Stimulated activated CD4-positive, alpha-beta T cell treated with anti-CD3 and anti-CD28 coated beads, Interleukin-4, amount 100 ng/mL, for 4 hours (primary cell): Measurements from ENCODE around the gene PI16.

Source experiments
- DNase-seq, 2 experiments: peaks; one replicate each; pipeline ENCODE4 v3.0.0-alpha.2; 2020

The PI16 gene

DNA sequence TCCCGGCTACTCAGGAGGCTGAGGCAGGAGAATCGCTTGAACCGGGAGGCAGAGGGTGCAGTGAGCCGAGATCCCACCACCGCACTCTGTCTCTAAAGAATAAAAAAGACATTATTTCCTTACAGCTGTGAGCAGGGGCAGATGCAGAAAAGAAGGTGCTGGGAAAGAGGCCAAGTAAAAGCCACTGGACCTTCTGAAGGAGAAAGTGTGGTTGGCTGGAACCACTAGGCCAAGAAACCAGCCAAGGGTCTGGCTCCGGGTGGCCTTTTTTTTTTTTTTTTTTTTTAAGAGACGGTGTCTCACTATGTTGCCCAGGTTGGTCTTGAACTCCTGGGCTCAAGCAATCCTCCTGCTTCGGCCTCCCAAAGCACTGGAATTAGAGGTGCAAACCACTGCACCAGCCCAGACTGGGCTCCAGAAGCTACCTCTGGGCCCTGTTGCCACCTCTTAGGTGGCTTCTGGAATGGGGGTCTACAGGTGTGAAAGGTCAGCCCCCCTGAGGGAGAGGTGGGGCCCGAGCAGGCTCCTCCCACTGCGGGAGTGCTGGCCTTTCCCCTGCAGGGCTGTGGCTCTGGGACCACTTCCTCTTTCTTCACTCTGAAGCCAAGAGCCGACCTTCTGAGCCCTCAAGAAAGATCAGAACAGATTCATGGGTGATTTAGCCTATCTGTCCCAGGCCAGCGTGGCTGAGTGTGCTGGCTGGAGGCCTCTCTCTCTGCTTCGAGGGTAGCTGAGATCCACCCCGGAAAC, 50.7 kb downstream of the PI16 start, which contains the start of gene FGD2:
FGD2 (plus strand) TSS at position 595 of the 750 bp plus-strand sequence. CDS start 163 bp downstream, outside the sequence.
- no peak for DNase-seq

GRCh38 chr6:37005827-37006567, 51.5 kb downstream of the PI16 start:
- no peak for DNase-seq

- DNase-seq: no peak
Observed at GRCh38 chr6:37006793-37007339, 52.3 kb downstream of the PI16 start.

DNA sequence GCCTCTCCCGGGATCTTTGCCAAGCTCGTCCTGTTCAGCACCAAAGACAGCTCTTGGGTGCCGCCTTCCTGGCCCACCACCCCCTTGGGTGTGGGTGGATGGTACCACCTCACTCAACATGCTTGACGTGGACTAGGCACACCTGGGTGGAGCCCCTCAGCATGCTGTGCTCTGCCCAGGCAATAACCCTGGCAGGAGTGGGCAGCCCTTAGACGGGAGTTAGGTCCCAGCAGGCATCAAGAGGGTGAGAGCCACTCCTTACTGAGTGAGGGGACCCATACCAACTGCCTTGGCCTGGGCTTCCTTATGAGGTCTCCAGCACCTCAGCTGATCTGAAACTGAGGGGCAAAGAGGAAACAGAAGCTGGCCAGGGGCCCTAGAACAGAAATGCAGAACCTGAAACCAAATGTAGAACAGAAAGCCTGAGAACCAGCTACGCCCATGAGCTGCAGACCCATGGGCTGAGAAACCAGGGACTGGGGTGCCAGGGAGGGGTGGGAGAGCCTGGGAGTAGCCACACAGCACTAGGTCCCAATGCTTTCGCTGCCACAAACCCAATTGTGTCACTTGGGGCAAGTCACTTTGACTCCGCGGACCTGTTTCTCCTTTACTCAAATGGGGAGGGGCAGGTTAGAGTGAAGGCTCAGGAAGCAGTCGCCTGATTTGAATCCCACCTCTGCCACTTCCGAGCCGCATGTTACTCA, 53.0 kb downstream of the PI16 start:
- no peak for DNase-seq

DNA sequence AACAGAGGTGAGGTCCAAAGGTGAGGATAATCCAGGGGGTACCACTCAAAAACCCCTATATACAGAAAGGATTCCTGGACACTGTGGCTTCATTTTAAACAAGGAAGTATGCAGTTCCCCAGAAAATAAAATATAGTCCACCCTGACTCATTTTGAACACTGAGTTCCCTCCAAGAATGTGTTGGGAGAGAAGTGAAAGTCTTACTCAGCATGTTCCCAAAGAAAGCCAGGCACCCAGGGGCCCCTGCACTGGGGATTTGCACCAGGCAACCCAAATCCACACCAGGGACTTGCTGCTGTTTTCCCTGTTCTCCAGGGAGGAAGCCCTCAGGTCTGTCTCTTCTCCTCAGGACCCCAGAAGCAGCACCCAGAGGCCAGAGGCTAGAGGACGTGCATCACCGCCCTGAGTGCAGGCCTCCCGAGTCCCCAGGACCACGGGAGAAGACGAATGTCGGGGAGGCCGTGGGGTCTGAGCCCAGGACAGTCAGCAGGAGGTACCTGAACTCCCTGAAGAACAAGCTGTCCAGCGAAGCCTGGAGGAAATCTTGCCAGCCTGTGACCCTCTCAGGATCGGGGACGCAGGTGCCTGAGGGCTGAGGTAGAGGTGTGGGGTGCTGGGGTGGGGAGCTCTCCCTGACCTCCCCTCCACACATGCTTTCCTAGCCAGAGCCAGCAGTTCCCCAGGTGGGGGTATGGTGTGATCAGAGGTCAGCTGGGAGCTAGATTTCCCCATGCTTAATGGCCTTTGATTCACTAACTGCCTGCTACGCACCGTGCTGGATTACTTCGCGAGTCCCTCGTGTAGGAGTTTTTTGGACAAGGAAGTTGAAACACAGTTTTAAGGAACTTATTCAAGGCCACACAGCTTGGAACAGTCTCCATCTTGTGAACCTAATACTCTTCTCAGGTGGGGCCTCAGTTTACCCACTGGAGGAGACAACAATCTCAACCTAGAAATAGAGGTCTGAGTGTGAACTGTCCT, 54.2 kb downstream of the PI16 start:
- no peak for DNase-seq

DNA sequence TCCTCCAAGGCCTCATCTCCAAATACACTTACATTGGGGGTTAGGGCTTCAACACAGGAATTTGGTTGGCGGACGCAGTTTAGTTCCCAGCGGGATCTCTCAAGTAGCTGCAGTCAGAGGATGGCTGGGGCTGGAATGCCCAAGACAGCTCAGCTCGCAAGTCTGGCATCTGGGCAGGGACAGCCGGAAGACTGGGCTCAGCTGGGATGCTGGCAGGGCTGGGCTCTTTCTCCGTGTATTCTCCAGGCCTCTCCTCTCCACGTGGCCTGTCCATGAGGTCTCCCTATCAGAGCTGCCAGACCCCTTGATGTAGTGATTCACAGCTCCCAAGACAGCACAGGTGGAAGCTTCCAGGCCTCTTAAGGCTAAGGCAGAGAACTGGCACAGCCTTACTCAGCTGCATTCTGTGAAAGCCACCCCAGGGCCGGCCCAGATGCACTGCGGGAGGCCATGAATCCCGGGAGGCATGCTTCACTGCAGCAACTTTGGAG, 55.9 kb downstream of the PI16 start:
- no peak for DNase-seq

- DNase-seq: no peak
Observed at GRCh38 chr6:37011656-37012378, 57.3 kb downstream of the PI16 start.

- no peak for DNase-seq
Observed at GRCh38 chr6:37013516-37014491, 59.3 kb downstream of the PI16 start.
